SHP77 treated with DMSO at 0.1 percent for 48 hours (cell line): Measurements from ENCODE around the gene LRP11.

Experiments used
- DNase-seq: peaks from one replicate; lab custom pipeline; 2025; lab: John Stamatoyannopoulos, UW

The LRP11 gene

DNA sequence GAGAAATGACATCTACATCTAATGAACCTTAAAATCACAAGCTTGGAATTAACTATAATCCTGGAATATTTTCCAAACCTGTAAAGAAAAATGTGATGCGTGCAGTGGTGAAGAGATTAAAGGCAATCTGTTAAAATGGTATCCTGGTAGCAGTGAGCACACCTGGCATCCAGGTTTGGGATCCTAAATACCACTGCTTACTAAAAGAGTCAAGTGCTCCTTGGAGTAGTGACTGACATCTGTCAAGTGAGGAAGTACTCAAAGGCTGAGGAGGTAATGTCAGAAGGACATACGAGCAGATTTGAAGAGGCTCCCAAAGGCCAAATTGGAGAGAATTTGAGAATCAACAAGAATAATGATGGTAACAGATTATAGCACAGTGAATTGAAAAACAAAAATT, 81.8 kb downstream of the LRP11 start:
- DNase-seq: no peak

DNA sequence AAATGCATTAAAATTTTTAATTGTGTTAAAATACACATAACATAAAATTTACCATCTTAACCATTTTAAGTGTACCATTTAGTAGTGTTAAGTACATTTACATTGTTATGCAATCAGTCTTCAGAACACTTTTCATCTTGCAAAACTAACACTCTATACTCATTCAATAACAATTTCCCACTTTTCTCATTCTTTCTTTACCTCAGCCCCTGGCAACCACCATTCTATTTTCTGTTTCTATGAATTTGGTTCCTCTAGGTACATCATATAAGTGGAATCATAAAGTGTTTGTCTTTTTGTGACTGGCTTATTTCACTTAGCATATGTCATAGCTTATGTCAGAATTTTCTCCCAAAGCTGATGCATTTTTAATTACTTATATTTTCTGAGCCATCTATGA, 82.4 kb downstream of the LRP11 start:
- DNase-seq: no peak

DNA sequence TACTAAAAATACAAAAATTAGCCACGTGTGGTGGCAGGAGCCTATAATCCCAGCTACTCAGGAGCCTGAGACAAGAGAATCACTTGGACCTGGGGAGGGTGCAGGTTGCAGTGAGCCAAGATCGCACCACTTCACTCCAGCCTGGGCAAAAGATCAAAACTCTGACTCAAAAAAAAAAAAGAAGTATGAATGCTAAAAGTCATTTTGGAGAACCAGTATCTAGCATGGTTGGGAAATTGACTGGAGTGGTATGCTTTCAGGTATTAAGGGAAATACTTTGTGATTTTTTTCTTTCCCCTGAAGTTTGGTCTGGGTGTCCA, 84.6 kb downstream of the LRP11 start:
- no peak for DNase-seq

DNA sequence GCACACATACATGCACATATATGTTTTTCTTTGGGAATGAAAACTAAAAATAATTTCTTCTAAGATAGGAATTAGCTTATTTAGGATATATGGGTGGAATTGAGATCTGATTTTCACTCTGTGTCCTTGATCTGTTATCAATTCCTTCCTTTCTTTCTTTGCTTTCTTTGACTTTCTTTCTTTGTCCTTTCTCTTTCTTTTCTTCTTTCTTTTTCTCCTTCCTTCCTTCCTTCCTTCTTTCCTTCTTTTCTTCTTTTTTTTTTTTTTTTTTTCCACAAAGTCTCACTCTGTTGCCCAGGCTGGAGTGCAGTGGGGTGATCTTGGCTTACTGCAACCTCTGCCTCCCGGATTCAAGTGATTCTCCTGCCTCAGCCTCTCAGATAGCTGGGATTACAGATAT, 86.5 kb downstream of the LRP11 start:
- no peak for DNase-seq

DNA sequence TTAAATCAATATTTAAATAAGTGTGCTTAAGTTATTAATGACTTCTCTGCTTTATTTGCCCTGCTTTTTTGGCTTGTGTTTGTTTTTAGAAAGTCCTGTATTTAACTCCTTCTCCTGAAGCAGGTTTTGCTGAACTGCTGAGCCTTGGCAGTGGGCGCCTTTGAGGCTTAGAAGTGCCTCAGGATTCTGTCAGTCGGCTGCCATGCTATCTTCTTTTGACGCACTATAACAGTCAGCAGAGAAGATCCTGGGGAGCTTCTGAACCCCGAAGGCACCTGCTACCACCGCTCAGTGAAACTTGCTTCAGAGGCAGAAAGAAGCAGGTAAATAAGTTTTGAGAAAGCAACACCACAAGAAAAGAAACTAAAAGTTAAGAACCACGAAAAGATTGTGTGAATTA, 92.2 kb downstream of the LRP11 start:
- no peak for DNase-seq

DNA sequence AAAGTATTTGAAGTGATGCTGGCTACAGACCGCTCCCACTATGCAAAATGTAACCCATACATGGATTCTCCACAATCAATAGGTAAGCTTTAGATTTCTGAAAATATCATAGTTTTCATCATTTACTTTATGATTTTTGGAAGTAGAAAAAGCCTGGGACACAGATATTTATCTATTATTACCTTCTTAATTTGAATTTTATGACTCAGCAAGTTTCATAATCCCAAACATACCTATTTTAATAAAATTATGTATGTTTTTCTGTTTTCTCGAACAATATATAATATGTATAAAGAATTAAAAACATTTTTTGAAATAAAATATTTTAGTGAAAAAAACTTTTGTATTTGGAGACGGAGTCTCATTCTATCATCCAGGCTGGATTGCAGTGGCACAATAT, 93.0 kb downstream of the LRP11 start:
- no peak for DNase-seq

DNA sequence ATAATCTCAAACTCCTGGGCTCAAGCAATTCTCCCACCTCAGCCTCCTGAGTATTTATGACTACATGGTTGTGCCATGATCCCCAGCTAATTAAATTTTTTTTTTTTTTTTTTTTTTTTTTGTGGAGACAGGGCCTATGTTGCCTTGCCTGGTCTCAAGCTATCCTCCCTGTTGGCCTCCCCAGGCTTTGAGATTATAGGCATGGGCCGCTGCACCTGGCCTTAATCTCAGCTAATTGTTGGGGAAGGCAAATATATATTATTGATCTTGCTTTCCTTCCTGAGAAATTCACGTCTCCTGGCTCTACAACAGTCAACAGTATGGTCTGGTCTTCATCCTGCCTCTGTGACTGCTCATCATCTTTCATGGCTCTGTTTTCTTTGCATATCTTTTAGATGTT, 94.5 kb downstream of the LRP11 start:
- no peak for DNase-seq
